PC-3 (cell line): Measurements from ENCODE around the gene SLC30A7. TPM values are rescaled to one million over a fixed set of nuclear protein-coding genes. Genes with fewer than 3 reads are reported as not detected.
A peak's percentile ranks its signal among the peaks of the same experiment; 100 is the strongest.

Source experiments
- ATAC-seq: fragments of 200-7000 bp; cut with Tn5 transposase; 2 replicates; pipeline ENCODE4 v1.9.1; 2020; ENCODE audit warnings: mild to moderate bottlenecking, moderate library complexity
- BruUV-seq: library from RNA; stranded (reverse); fragments of 400-500 nt; replicated peaks from 2 replicates; lab custom pipeline; 2021; lab: Mats Ljungman, UMichigan
- CTCF ChIA-PET: fragments of 300-600 bp; sonication (Branson Sonifier 250); formaldehyde crosslinking; loops from one replicate; lab custom pipeline; 2022; ENCODE audit warnings: antibody characterized with exemption; lab: Charles Lee
- POLR2A ChIA-PET: fragments of 300-600 bp; sonication (Branson Sonifier 250); formaldehyde crosslinking; loops from one replicate; lab custom pipeline; 2022; ENCODE audit warnings: antibody characterized with exemption; ENCODE audit not compliant: unreplicated experiment; lab: Charles Lee
- DNase-seq: peaks from one replicate; pipeline ENCODE4 v3.0.0-alpha.2; 2015
- H2AFZ ChIP-seq: fragments of 300-600 bp; sonication (generic); 2 replicates; pipeline ENCODE4 v1.6.0; 2016; ENCODE audit warnings: antibody characterized with exemption, low read length
- H3F3A ChIP-seq: fragments of 300-600 bp; sonication (generic); one replicate; pipeline ENCODE4 v1.6.0; 2017; ENCODE audit warnings: antibody characterized with exemption, low read length, control low read depth, mild to moderate bottlenecking; ENCODE audit not compliant: unreplicated experiment
- H3K27ac ChIP-seq: fragments of 300-600 bp; sonication (generic); 2 replicates; pipeline ENCODE4 v1.5.1; 2016; ENCODE audit warnings: mild to moderate bottlenecking, low read length
- H3K27me3 ChIP-seq: fragments of 300-600 bp; sonication (generic); 2 replicates; pipeline ENCODE4 v1.6.1; 2016; ENCODE audit warnings: low read length, mixed read lengths
- H3K36me3 ChIP-seq: fragments of 300-600 bp; sonication (generic); 2 replicates; pipeline ENCODE4 v1.6.1; 2016; ENCODE audit warnings: low read depth, mixed run types, low read length, mixed read lengths
- H3K4me1 ChIP-seq: fragments of 300-600 bp; sonication (generic); 2 replicates; pipeline ENCODE4 v1.5.1; 2016; ENCODE audit warnings: low read length; ENCODE audit not compliant: insufficient read depth
- H3K4me2 ChIP-seq: fragments of 300-600 bp; sonication (generic); 2 replicates; pipeline ENCODE4 v1.6.0; 2016; ENCODE audit warnings: low read length
- H3K4me3 ChIP-seq: fragments of 300-600 bp; sonication (generic); 2 replicates; pipeline ENCODE4 v1.5.1; 2016; ENCODE audit warnings: mild to moderate bottlenecking, low read length, mixed read lengths
- H3K79me2 ChIP-seq: fragments of 300-600 bp; sonication (generic); 2 replicates; pipeline ENCODE4 v1.6.1; 2017; ENCODE audit warnings: low read length, mixed read lengths
- H3K9ac ChIP-seq: fragments of 300-600 bp; sonication (generic); 2 replicates; pipeline ENCODE4 v1.6.0; 2016; ENCODE audit warnings: mild to moderate bottlenecking, low read length
- H3K9me2 ChIP-seq: fragments of 300-600 bp; sonication (generic); replicated peaks from 2 replicates; pipeline ENCODE4 v1.6.1; 2016; ENCODE audit warnings: mixed run types, low read length, mixed read lengths
- H3K9me3 ChIP-seq: fragments of 300-600 bp; sonication (generic); 2 replicates; pipeline ENCODE4 v1.6.1; 2016; ENCODE audit warnings: low read length, mixed read lengths
- H4K20me1 ChIP-seq: fragments of 300-600 bp; sonication (generic); 2 replicates; pipeline ENCODE4 v1.6.1; 2016; ENCODE audit warnings: low read length, mixed read lengths
- CTCF ChIP-seq: fragments of 300-600 bp; sonication (generic); conservative IDR thresholded peaks from 2 replicates; pipeline ENCODE4 v1.5.1; 2017; ENCODE audit warnings: antibody characterized with exemption, low read depth, mild to moderate bottlenecking, low read length
- EZH2 ChIP-seq: fragments of 300-600 bp; sonication (generic); IDR thresholded peaks from one replicate; pipeline ENCODE4 v1.6.1; 2017; ENCODE audit warnings: antibody characterized with exemption, mild to moderate bottlenecking, low read length; ENCODE audit not compliant: unreplicated experiment
- EZH2phosphoT487 ChIP-seq: fragments of 300-600 bp; sonication (generic); IDR thresholded peaks from 2 replicates; pipeline ENCODE4 v1.6.1; 2018; ENCODE audit warnings: mild to moderate bottlenecking, antibody characterized with exemption, low read length, borderline replicate concordance
- intact Hi-C: fragments of 100-400 bp; cut with micrococcal nuclease; formaldehyde crosslinking; loops from 2 replicates; pipeline ENCODE4 v1.9.0; 2023
- total RNA-seq: library from RNA; depleted of rRNA; stranded (reverse); fragments of >200 nt; gene quantifications from 2 replicates; pipeline ENCODE4 v1.2.3, GENCODE V29; 2014

The SLC30A7 gene
- total RNA-seq, 1 experiment from 2014 or later, result 24.0 TPM

GRCh38 chr1:101027194-101027772, 131.4 kb downstream of the SLC30A7 start:
- Histone ChIP-seq H4K20me1 (no peaks in the 10 kb centered on the region), H3K9me3 (no peaks in the 10 kb centered on the region), H2AFZ (no peak overlapping the region), H3F3A (no peaks in the 10 kb centered on the region), H3K4me2 (peak overlapping the region; percentile 94), H3K4me1 (peaks cover 26% of the 10 kb centered on the region), H3K4me3 (no peak overlapping the region), H3K36me3 (no peaks in the 10 kb centered on the region), H3K9me2 (no peaks in the 10 kb centered on the region), H3K79me2 (peaks cover 43% of the 10 kb centered on the region), H3K9ac (no peak overlapping the region), H3K27me3 (no peaks in the 10 kb centered on the region), H3K27ac (no peak overlapping the region)
- ATAC-seq (no peak), DNase-seq (no peak)
- BruUV-seq, result no TSS peak
- POLR2A ChIA-PET, result no interaction called here
- no peak for TF ChIP-seq CTCF
- TF ChIP-seq EZH2, result no peak
- no peak for TF ChIP-seq EZH2phosphoT487
- CTCF ChIA-PET, result no interaction called here
- intact Hi-C loops, result loop anchor here (5.0 kb wide), 1 partner anchor 105 kb away; no protein-coding TSS in a partner anchor

GRCh38 chr1:101028466-101028865, 132.6 kb downstream of the SLC30A7 start:
- ChIA-PET POLR2A (no interaction called here), CTCF (no interaction called here)
- no peak for DNase-seq
- Histone ChIP-seq H3K27me3 (no peaks in the 10 kb centered on the region), H3K4me2 (no peak overlapping the region), H3K79me2 (peaks cover 43% of the 10 kb centered on the region), H3K4me3 (no peak overlapping the region), H4K20me1 (no peaks in the 10 kb centered on the region), H2AFZ (no peak overlapping the region), H3K4me1 (peaks cover 22% of the 10 kb centered on the region), H3F3A (no peaks in the 10 kb centered on the region), H3K9ac (no peak overlapping the region), H3K36me3 (no peaks in the 10 kb centered on the region), H3K9me2 (no peaks in the 10 kb centered on the region), H3K9me3 (no peaks in the 10 kb centered on the region), H3K27ac (no peak overlapping the region)
- intact Hi-C loops, result loop anchor here (5.0 kb wide), 1 partner anchor 106 kb away; no protein-coding TSS in a partner anchor
- no peak for TF ChIP-seq EZH2phosphoT487
- no peak for TF ChIP-seq CTCF
- no peak for TF ChIP-seq EZH2
- no TSS peak for BruUV-seq
- ATAC-seq, result no peak

GRCh38 chr1:101029184-101029583, 133.3 kb downstream of the SLC30A7 start:
- Histone ChIP-seq H3K79me2 (peaks cover 38% of the 10 kb centered on the region), H3K27me3 (no peaks in the 10 kb centered on the region), H4K20me1 (no peaks in the 10 kb centered on the region), H3K9ac (no peak overlapping the region), H3K27ac (no peak overlapping the region), H2AFZ (no peak overlapping the region), H3F3A (no peaks in the 10 kb centered on the region), H3K4me1 (peaks cover 20% of the 10 kb centered on the region), H3K9me2 (no peaks in the 10 kb centered on the region), H3K9me3 (no peaks in the 10 kb centered on the region), H3K4me2 (no peak overlapping the region), H3K4me3 (no peak overlapping the region), H3K36me3 (no peaks in the 10 kb centered on the region)
- no TSS peak for BruUV-seq
- POLR2A ChIA-PET, result no interaction called here
- CTCF ChIA-PET, result no interaction called here
- intact Hi-C loops, result loop anchor here (5.0 kb wide), 1 partner anchor 107 kb away; no protein-coding TSS in a partner anchor
- ATAC-seq (no peak), DNase-seq (no peak)
- no peak for TF ChIP-seq EZH2
- TF ChIP-seq EZH2phosphoT487, result no peak
- no peak for TF ChIP-seq CTCF
